Stimulated activated CD8-positive, alpha-beta memory T cell treated with anti-CD3 and anti-CD28 coated beads, Interleukin-4, amount 100 ng/mL, for 48 hours (primary cell): ENCODE results near the gene MIB2.
A peak's percentile ranks its signal among the peaks of the same experiment; 100 is the strongest.
"Not testable (repeated sequence)": the region's sequence is repeated elsewhere in the genome, so short reads cannot be mapped to it uniquely, and the experiment has no call there.

ENCODE experiments used
- DNase-seq: peaks from one replicate; pipeline ENCODE4 v3.0.0-alpha.2; 2020

MIB2 gene

GRCh38 chr1:1662830-1663560 is 47.7 kb downstream of the MIB2 start:
- not testable (repeated sequence) for DNase-seq

GRCh38 chr1:1664318-1664717 is 49.0 kb downstream of the MIB2 start:
- DNase-seq, result not testable (repeated sequence)

- DNase-seq, result no peak
Measured at GRCh38 chr1:1664941-1665814, 49.9 kb downstream of the MIB2 start.

- DNase-seq, result peak; percentile 78
Measured at GRCh38 chr1:1665815-1666251, 50.5 kb downstream of the MIB2 start.

GRCh38 chr1:1666526-1666925 is 51.2 kb downstream of the MIB2 start:
- DNase-seq, result no peak

GRCh38 chr1:1669468-1670440 is 54.5 kb downstream of the MIB2 start:
- no peak for DNase-seq

- DNase-seq, result no peak
Measured at GRCh38 chr1:1670866-1671265, 55.6 kb downstream of the MIB2 start.

- no peak for DNase-seq
Measured at GRCh38 chr1:1671365-1672119, 56.2 kb downstream of the MIB2 start.

- no peak for DNase-seq
Measured at GRCh38 chr1:1672181-1672965, 57.1 kb downstream of the MIB2 start.

- DNase-seq, result peak; percentile 45
Measured at GRCh38 chr1:1674806-1675205, 59.5 kb downstream of the MIB2 start.

GRCh38 chr1:1675218-1675617 is 59.9 kb downstream of the MIB2 start:
- not testable (repeated sequence) for DNase-seq

- DNase-seq, result not testable (repeated sequence)
Measured at GRCh38 chr1:1676087-1676486, 60.8 kb downstream of the MIB2 start.

- peak; percentile 72 for DNase-seq
Measured at GRCh38 chr1:1677718-1678580, 62.6 kb downstream of the MIB2 start.

GRCh38 chr1:1678581-1679380 is 63.5 kb downstream of the MIB2 start:
- peak; percentile 84 for DNase-seq
